K562 treated with DMSO at 1 percent for 4 hours (cell line): Measurements from ENCODE around the gene SAMD8. TPM values are rescaled to one million over a fixed set of nuclear protein-coding genes. Genes with fewer than 3 reads are reported as not detected.

Source experiments
- total RNA-seq: library from RNA; unstranded; fragments of 300-600 nt; gene quantifications from 2 replicates; pipeline ENCODE4 v1.2.3, GENCODE V29; 2022; ENCODE audit not compliant: insufficient read depth

SAMD8 gene
- total RNA-seq, result 5.9 and 9.4 TPM in 2 replicates

GRCh38 chr10:75111365-75111906 is at the start of gene SAMD8:
SAMD8 (plus strand) TSS chr10:75111656; CDS start chr10:75150529, 38,873 bp downstream.

GRCh38 chr10:75210282-75211006 is 99.0 kb downstream of the SAMD8 start, which contains the start of gene VDAC2:
VDAC2 (plus strand) TSS chr10:75210796; CDS start chr10:75211159, 363 bp downstream.

Other genes with a start within 250 kb of the SAMD8 start
- gene VDAC2, start 99.1 kb downstream of the SAMD8 start, total RNA-seq, result 286 and 317 TPM in 2 replicates
- gene COMTD1, start 124.3 kb downstream of the SAMD8 start, total RNA-seq, result 34.8 and 36.0 TPM in 2 replicates